SK-N-MC (cell line): Measurements from ENCODE around the gene CALML3.

Experiments used
- EZH2 ChIP-seq: fragments of 200-600 bp; sonication (generic); IDR thresholded peaks from one replicate; pipeline ENCODE4 v1.6.1; 2017; ENCODE audit warnings: antibody characterized with exemption
- POLR2AphosphoS5 ChIP-seq: IDR thresholded peaks from 2 replicates; pipeline ENCODE4 v1.6.1; 2012; ENCODE audit warnings: mild to moderate bottlenecking, low read depth, low read length, borderline replicate concordance

- TF ChIP-seq POLR2AphosphoS5 (no peak), EZH2 (no peak)
These were observed 12.4 kb upstream of the CALML3 start for GRCh38 chr10:5512331-5512730.
